HG02623 (cell line): Measurements from ENCODE around the gene BRCA2.

Source experiments
- ATAC-seq: cut with Tn5 transposase; IDR thresholded peaks from one replicate; pipeline ENCODE4 v1.9.1; 2021; ENCODE audit warnings: moderate library complexity; ENCODE audit not compliant: unreplicated experiment

Gene BRCA2

DNA sequence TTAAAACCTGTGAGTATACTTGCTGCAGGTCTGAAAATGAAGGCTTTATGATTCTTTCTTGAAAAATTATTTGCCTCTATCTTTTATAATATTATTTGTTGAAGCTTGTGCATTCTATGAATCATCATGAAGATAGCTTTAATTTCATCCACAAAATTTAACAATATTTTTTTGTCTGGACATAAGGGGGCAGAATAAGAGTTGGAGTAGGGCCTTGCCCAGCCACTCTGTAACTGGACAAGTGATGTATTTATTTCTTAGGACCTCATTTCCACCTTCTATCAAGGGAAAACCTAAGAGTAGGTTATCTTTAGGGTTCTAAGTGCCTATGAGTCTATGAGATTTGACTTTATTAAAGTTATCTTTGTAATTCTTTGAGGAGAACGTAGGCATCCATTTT lies 62.7 kb downstream of the BRCA2 start:
- ATAC-seq, result no peak

DNA sequence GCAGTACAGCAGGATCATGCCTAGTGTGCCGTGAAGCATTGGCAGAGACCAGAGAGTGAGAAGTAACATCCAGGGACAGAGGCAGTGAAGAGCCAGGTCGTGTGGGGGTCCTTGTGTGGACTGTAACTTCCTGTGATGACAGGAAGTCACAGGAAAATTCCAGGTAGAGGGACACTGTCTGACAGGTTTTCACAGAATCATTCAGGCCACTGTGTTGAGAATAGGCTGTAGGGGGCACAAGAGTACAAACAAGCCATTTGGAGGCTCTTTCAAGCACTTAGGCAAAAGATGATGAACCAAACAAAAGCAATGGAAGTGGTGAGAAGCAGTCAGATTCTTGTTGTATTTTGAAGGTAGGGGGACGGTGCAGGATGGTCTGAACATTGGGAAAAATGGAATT lies 66.2 kb downstream of the BRCA2 start:
- no peak for ATAC-seq

DNA sequence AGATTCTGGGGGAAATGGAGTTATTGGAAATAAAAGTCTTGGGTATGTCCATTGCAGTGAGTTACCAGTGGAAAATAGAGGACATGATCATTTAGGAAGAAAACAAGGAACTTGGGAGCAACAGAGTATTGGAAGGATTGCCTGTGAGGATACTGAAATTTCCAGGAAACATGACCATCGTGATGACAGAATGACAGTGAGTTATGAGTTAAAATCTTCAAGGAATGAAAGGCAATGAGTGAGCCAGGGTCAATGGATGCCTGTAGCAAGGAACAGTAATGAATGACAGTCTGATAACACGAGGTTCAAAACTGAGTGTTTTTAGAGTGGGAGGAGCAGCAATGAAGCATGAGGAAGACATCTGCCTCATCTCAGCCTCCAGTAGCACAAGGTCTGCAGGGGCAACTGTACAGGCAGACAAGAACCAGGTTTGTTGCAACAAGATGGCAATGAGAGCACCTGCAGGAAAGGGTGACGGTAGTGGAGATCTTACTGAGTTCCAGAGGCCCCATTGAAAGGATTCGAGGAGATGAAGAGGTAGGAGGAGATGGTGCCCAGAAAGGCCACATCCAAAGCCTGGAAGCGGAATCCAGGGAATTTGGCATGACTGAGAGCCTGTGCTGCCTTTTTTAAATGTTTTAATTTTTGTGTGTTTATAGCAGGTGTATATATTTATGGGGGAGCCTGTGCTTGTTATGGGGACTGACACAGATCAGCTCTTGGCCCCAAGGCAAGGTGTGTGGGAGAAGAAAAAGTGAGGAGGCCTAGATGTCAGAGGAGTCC lies 68.7 kb downstream of the BRCA2 start:
- no peak for ATAC-seq

DNA sequence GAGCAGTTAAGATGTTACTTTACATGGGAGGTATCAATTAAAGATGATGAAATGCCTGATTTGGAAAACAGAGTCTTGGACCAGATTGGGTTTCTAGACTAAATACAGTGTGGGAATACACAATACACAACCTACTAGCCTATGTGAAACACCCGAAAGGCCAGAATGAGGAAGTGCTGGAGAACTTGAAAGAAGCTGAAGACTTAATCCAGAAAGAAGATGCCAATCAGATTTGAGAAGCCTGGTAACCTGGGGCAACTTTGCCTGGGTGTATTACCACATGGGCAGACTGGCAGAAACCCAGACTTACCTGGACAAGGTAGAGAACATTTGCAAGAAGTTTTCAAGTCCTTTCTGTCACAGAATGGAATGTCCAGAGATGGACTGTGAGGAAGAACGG lies 69.4 kb downstream of the BRCA2 start:
- ATAC-seq, result no peak

DNA sequence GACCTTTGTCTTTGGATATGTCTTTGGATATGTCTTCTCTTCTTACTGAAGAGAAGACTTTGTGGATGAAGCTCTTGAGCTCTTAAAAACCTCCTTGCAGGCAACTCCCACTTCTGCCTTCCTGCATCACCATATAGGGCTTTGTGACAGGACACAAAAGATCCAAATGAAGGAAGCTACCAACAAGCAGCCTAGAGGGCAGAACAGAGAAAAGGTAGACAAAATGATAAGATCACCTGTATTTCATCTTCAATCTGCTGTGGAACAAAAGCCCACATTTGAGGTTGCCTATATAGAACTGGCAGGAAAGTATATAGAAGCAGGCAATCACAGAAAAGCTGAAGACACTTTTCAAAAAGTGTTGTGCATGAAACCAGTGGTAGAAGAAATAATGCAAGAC lies 70.1 kb downstream of the BRCA2 start:
- ATAC-seq, result no peak

DNA sequence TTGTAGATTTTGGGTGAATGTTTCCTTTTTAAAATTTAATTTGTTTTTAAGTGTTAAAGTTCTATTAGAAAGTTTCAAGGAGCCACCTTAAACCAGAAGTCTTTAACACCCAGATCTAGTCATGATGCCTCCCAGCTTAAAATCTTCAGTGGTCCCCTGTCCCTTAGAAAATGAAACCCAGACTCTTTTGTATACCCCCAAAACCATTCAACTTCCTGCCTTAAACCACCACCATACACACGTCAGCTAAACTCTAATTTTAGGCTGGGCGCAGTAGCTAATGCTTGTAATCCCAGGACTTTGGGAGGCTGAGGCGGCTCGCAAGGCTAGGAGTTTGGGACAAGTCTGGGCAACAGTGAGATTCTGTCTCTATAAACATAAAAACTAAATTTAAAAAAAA lies 74.7 kb downstream of the BRCA2 start:
- ATAC-seq, result peak; percentile 67

DNA sequence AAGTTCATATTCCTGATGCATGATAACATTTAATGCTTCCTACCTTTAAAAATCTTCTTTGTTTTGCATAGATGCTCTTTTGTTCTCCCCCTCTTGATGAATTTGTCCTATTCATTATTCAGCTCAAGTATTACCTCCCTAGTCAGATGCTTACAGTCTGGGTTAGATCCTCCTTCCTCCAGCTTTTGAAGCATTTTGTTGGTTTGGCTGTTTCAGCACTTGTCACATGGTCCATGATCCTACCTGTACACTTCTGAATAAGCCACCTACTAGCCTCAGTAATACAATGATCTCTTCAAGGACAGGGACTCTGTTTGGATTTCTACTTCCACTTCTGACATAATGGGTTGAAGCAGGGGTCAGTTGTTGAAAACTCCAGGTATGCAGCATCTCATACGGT lies 75.2 kb downstream of the BRCA2 start:
- no peak for ATAC-seq

DNA sequence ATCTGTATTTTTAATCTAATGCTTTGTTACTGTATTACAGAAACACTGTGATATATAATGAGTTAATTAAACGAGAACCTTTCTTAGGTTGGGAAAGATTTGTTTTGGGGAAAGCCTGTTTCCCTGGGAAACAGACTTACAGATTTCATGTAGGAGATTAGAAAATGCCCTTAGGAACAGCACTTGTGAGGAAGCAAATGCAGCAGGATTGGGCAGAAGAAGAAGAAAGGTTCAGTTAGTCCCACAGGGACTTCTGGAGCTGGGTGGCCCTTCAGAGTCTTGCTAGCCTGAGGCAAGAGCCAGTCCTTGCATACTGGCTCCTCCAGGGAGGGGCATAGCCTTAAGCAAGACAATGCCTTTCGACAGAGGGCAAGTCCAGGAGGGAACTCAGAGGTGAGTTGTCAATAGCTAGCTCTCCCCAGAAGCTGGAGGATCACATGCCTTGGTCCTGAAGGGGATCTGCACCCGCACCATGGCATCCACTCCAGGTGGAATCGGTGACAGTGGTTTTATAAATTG lies 75.9 kb downstream of the BRCA2 start:
- ATAC-seq, result no peak

DNA sequence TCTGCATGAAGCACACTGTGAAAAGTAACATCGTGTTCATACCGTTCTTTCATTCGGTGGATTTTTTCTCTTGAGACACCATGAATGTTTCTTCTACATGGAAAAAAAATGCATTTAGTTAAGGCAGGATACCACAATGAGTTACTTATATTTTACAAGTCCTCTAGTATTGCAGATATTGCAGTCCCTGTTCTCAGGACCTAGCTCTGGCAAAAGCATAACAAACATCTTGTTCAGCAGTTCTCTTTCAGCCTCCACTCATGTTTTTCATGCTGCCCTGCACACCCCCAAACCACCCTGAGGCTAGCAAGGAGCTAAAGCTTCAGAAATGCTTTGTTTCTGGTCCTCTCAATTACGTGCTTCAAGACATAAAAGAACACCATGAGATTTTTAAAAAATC lies 87.8 kb downstream of the BRCA2 start:
- no peak for ATAC-seq

DNA sequence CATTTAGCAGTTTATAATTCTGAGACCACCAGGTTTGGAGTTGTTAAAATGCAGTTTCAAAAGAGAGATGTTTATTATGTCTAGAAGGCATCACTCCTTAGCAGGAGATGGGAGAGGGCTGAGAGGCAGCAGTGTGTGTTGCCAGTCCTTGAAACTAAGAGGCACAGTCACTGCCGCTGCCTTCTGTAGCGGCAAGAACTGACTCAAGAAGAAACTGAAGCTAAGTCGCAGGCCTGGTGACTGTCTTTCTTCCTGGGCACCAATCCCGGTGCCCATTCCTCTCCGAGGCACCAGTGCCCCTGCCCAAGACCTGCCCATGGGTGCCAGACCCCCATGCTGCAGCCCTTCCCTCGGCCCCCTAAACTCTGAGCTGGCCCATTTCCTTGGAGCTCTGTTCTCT lies 92.5 kb downstream of the BRCA2 start:
- no peak for ATAC-seq

DNA sequence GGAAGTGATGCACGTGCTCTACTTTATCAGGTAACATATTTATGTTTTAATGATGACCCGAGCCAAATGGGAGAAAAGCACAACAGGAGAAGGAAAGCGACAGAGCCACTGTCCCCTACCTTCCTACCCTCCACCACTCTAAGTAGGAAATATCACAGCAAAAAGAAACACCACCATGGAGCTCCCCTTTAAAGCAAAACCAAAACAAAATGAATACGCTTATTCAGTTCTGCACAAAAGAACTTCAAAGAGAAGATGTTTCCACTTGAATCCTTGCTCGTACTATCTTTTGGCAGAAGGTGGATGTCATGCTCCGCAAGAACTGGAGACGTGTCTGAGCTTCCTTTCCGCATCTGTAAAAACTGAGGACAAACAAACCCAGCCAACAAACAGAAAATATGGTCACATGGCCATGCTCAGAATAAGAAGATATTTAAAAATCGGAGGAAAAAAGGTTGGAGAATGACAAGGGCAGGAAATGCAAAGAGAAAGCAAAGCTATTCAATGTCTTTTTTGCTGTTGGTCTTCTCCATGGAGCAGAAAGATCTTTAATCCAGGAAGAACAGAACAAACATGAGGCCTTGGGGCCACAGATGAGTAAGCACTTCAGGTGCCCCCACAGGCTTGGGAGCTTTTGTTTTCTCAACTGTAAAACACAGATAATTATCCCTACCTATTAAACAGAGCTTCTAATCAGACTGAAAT lies 93.1 kb downstream of the BRCA2 start:
- ATAC-seq, result no peak

DNA sequence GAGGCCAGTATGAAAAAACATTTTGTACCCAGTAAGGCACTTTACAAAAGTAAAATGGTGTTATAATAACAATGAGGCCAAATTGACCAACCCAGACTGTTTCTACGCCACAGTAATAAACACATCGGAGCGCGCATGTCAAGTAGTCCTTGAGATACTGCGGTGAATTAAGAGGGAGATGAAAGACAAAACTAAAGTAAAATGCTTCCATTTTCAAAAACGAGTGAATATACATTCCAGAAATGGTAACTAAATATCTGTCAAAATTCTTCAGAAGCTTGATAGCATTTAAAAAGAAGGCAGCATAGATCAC lies 93.6 kb downstream of the BRCA2 start:
- ATAC-seq, result no peak

DNA sequence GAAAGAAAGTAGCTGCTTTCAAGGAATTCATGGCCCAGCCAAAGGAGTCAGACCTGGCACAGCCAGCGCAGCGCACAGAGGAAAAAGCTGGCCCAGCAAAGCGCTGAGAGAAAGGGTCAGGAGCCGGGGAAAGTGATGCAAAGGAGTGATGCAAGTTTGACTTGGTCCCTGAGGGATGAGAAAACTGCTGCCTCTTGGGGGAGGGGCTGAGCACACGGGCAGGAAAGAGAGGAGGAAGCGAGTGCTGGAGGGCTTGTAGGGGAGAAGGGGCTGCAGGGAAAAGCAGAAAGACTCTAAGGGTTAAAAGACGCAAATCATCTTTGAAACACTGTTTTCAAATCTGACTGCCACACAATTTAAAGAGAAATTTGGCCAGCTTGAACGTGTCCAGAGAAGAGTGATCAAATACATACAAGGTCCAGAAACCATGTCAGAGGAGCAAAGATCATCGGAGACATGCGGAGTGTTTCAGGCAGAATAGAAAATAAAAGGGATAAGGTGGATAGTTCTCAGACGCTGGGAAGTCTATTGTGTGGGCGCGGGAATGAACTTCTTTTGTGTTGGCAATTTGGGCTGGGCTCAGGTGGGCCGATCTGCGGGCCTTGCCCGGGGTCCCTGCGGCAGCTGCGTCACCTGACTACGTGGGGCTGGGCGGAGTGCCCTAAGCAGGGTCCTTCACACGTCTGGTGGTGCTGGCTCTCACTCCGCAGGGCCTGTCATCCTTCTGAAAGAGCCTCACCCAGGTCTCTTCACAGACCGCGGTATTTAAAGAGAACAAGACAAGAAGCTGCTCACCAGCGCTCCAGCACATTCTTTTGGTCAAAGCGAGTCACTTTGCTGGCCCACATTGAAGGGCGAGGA lies 94.5 kb downstream of the BRCA2 start:
- ATAC-seq, result no peak

DNA sequence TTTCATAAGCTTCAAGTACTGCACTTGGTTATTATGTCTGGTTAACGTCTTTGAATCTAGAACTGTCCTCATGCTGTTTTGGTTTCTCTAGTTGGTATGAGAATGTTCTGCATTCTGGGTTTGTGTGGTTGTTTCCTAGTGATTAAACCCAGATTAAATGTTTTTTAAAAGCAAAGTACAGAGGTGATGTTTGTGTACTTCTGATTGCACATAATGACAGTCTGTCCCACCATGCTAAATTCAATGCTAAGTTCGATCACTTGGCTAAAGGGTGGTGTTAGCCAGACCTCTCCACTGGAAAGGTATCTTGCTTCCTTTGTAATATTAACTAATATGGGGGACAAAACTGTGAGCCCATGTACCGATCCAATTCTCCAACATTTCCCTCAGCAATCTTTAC lies 98.0 kb downstream of the BRCA2 start:
- ATAC-seq, result no peak

DNA sequence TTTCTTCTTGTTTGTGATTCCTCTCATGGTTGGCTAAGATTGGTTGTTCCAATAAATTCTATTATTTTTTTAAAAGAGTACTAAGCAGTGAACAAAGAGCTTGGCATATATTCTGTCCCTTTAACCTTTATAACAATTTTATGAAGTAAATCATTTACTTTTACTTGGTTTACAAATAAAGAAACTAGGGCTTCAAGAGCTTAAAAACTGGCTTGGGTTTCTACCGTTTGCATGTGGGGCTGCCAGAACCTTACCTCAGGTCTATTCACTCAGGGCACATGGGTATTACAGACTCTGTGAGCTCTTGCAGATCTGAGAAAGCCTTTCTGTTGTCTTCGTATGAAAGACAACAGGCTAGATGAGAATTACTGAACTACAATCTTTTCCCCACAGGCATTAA lies 99.3 kb downstream of the BRCA2 start:
- ATAC-seq, result no peak

DNA sequence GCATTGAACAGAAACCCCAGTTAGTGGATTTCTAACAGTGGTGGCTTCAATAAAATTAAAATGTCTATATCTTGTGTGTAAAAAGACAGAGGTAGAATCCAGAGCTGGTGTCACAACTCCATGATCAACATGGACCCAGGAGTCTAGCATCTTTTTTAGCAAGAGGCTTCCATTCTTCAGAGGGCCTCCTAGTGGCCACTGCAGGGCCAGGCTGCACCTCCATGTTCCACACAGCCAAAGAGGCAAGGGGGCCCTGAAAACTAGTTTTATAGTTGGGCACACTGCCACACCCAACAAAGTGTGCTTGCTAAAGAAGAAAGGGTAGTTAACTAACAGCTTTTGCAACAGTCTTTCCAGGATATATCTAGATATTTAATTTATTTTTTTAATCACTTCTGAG lies 99.7 kb downstream of the BRCA2 start:
- no peak for ATAC-seq

DNA sequence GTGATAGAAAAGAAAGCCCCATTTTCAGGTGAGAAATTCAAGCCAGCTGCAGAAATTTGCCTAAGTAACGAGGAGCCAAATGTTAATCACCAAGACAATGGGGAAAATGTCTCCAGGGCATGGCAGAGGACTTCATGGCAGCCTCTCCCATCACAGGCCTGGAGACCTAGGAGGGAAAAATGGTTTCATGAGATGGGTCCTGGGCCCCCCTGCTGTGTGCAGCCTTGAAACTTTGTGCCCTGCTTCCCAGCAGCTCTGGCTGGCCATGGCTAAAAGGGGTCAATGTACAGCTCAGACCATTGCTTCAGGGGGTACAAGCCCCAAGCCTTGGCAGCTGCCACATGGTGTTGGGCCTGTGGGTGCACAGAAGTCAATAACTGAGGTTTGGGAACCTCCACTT lies 102.7 kb downstream of the BRCA2 start:
- no peak for ATAC-seq

DNA sequence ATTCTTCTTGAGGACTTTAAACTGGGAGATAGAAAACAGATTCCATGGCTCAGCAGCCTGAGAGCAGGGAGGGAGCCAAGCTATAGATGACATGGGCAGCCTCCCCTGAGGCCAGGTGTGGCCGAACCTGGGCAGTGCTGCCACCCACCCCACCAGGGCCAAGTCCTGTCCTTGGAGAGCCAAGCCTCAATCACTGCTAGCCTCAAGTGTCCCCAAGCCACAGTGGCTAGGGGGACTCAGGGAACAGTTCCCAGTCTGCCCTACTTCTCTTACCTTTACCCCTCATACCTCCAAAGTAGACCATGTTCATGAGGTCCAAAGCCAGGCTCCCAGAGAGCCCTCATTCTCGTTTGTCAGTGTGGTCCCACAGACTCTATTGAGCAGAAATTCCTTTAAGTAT lies 104.6 kb downstream of the BRCA2 start:
- no peak for ATAC-seq

DNA sequence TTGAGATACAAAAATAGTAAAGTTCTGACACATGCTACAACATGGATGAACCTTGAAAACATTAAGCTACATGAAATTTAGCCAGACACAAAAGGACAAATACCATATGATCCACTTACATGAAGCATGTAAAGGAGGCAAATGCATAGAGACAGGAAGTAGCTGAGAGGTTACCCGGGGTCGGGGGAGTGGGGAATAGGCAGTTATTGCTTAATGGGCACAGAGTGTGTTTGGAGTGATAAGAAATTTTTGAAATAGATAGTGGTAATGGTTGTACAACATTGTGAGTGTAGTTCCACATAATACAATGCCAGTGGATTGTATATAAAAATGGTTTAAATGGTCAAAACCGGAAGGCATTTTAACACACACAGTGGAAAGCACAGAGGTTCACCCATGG lies 108.3 kb downstream of the BRCA2 start:
- ATAC-seq, result no peak

DNA sequence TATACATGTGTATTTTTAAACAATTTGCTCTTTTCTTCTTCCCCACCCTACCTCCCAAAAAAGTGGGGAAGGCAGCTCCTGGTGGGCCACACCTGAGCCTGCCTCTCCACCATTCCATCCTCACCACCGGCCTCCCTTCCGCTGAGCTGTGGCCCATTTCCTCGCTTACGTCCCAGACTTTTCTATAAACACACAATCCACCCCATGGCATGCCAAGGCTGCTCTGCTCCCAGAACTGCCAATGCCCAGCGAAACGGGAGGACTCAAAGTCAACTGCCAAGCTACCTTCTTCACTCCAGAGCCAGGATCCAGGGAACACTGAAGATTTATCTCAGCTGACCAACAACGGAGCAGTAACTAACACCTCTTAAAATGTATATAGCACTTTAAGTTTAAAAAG lies 109.8 kb downstream of the BRCA2 start:
- ATAC-seq, result no peak

DNA sequence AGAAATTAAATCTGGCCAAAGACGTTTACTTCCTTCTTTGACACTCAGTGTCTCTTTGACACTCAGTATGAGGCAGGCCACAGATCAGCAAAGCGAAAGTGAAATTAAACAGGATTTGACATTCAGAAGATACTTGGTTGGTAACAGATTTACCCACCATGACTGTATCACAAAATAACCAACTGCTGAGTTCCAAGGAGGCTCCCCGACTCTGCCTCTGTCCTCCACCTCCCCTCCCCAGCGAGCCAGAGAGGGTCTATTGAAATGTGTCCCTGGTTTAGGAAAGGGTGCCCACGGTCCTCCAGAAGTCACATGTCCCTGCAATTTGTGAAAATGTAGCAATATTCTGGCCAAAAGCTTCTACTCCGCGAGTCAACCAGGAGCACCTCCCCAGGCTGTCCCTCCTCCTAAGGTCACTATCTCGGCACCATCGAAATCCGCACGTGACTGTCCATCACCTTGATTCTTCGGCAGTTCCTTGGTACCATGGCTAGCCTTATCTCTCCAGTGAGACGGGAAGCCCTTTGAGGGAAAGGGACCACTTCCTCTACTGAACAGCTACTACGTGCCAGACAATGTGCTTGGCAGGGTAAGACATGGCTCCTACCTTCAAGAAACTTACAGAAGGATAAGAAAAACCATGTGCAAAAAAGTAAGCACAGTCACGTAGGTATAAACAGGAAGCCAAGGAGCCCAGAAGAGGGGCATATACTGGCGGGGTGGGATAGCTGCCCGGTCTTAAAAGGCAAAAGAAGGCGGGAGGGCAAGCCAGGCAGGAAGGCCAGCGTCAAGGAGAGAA lies 111.1 kb downstream of the BRCA2 start:
- ATAC-seq, result peak; percentile 32
